Measurements from ENCODE around the gene TFB1M. TPM values are rescaled to one million over a fixed set of nuclear protein-coding genes. Genes with fewer than 3 reads are reported as not detected.

Gene TFB1M
- polyA plus RNA-seq, 2 donors, result 10.6 to 13.3 TPM

DNA sequence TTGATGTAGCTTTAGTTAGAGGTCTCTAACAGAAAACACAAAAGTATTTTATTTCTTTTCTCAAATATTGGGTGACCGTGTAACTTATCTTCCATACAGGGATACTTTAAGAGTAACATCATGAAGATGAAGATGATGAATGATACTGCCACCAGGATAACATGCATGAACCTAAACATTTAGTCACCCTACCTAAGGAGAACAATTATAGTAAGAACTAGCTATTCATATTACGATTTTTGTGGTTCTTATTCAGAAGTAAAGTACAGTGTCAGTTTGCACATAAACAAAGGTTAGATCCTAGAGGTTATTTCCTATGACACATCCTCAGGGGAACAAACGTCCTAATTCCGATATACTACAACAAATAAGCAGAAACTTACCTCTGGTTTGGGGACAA lies 29.5 kb downstream of the TFB1M start:
- WGBS, 2 donors, result 83 to 88% methylated on average over 4 of the region's 4 CpGs

GRCh38 chr6:155278319-155279049 lies 35.8 kb downstream of the TFB1M start:
- Histone ChIP-seq H3K4me1 (ENCODE audit: control insufficient read depth in 2 of 2, insufficient read depth in 2 of 2, low read length in 1 of 2) (peaks cover 4 to 7% of the 10 kb centered on the region in 2 donors), H3K4me3 (ENCODE audit: low read depth in 1 of 2, low read length in 2 of 2) (no peak overlapping the region), H3K9me3 (ENCODE audit: control insufficient read depth in 2 of 2, insufficient read depth in 1 of 2, low read depth in 1 of 2, low read length in 1 of 2) (no peaks in the 10 kb centered on the region), H3K27me3 (ENCODE audit: control insufficient read depth in 1 of 2, insufficient read depth in 2 of 2, low read length in 2 of 2) (no peaks in the 10 kb centered on the region), H3K36me3 (ENCODE audit: control insufficient read depth in 2 of 2, insufficient read depth in 2 of 2, low read length in 1 of 2) (peaks cover 0 to 5% of the 10 kb centered on the region in 2 donors), H3K27ac (ENCODE audit: low read depth in 2 of 2, low read length in 1 of 2) (peak overlapping the region in 1 of 2 donors; percentile 63)
- 77 to 82% methylated on average over 5 of the region's 5 CpGs for WGBS, 2 donors

More for the DNA sequence above, 29.5 kb downstream of the TFB1M start:
- peaks cover 3 to 8% of the 10 kb centered on the region in 2 donors for H3K36me3 ChIP-seq (ENCODE audit: control insufficient read depth in 2 of 2, insufficient read depth in 2 of 2, low read length in 1 of 2)
- no peaks in the 10 kb centered on the region for H3K9me3 ChIP-seq (ENCODE audit: control insufficient read depth in 2 of 2, insufficient read depth in 1 of 2, low read depth in 1 of 2, low read length in 1 of 2)
- H3K4me3 ChIP-seq (ENCODE audit: low read depth in 1 of 2, low read length in 2 of 2), result no peak overlapping the region
- no peak overlapping the region for H3K27ac ChIP-seq (ENCODE audit: low read depth in 2 of 2, low read length in 1 of 2)
- H3K4me1 ChIP-seq (ENCODE audit: control insufficient read depth in 2 of 2, insufficient read depth in 2 of 2, low read length in 1 of 2), result no peaks in the 10 kb centered on the region
- H3K27me3 ChIP-seq (ENCODE audit: control insufficient read depth in 1 of 2, insufficient read depth in 2 of 2, low read length in 2 of 2), result no peaks in the 10 kb centered on the region

GRCh38 chr6:155276638-155277037 lies 37.6 kb downstream of the TFB1M start:
- Histone ChIP-seq H3K36me3 (ENCODE audit: control insufficient read depth in 2 of 2, insufficient read depth in 2 of 2, low read length in 1 of 2) (peaks cover 0 to 5% of the 10 kb centered on the region in 2 donors), H3K4me1 (ENCODE audit: control insufficient read depth in 2 of 2, insufficient read depth in 2 of 2, low read length in 1 of 2) (peaks cover 6 to 9% of the 10 kb centered on the region in 2 donors), H3K4me3 (ENCODE audit: low read depth in 1 of 2, low read length in 2 of 2) (no peak overlapping the region), H3K27ac (ENCODE audit: low read depth in 2 of 2, low read length in 1 of 2) (no peak overlapping the region), H3K9me3 (ENCODE audit: control insufficient read depth in 2 of 2, insufficient read depth in 1 of 2, low read depth in 1 of 2, low read length in 1 of 2) (no peaks in the 10 kb centered on the region), H3K27me3 (ENCODE audit: control insufficient read depth in 1 of 2, insufficient read depth in 2 of 2, low read length in 2 of 2) (no peaks in the 10 kb centered on the region)

DNA sequence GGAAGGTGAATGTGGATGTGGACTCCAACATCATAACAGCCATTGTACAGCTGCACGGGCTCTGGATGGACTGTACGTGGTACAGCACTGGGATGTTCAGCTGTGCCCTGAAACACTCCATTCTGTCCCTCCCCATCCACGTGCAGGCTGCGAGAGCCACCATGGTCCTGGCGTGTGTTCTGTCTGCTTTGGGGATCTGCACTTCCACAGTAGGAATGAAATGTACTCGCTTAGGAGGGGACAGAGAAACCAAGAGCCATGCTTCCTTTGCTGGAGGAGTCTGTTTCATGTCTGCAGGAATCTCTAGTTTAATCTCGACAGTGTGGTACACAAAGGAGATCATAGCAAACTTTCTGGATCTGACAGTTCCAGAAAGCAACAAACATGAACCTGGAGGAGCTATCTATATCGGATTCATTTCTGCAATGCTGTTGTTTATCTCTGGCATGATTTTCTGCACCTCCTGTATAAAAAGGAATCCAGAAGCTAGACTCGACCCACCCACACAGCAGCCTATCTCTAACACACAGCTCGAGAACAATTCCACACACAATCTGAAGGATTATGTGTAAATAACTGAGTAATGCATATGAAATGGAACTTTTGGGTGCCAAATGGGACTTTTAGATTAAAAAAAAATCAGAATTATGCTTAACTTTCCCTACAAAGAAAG lies 38.3 kb downstream of the TFB1M start:
- H3K27ac ChIP-seq (ENCODE audit: low read depth in 2 of 2, low read length in 1 of 2), result peak overlapping the region in 1 of 2 donors; percentile 60

GRCh38 chr6:155274533-155274932 lies 39.8 kb downstream of the TFB1M start:
- no peaks in the 10 kb centered on the region for H3K27me3 ChIP-seq (ENCODE audit: control insufficient read depth in 1 of 2, insufficient read depth in 2 of 2, low read length in 2 of 2)
- H3K27ac ChIP-seq (ENCODE audit: low read depth in 2 of 2, low read length in 1 of 2), result peak overlapping the region; percentile 28 to 39
- no peaks in the 10 kb centered on the region for H3K9me3 ChIP-seq (ENCODE audit: control insufficient read depth in 2 of 2, insufficient read depth in 1 of 2, low read depth in 1 of 2, low read length in 1 of 2)
- 32 to 70% methylated on average over 1 of the region's 1 CpG for WGBS, 2 donors
- H3K4me3 ChIP-seq (ENCODE audit: low read depth in 1 of 2, low read length in 2 of 2), result no peak overlapping the region
- peaks cover 0 to 5% of the 10 kb centered on the region in 2 donors for H3K36me3 ChIP-seq (ENCODE audit: control insufficient read depth in 2 of 2, insufficient read depth in 2 of 2, low read length in 1 of 2)
- peaks cover 6 to 9% of the 10 kb centered on the region in 2 donors for H3K4me1 ChIP-seq (ENCODE audit: control insufficient read depth in 2 of 2, insufficient read depth in 2 of 2, low read length in 1 of 2)

More for the DNA sequence above, 38.3 kb downstream of the TFB1M start:
- no peak overlapping the region for H3K4me3 ChIP-seq (ENCODE audit: low read depth in 1 of 2, low read length in 2 of 2)
- peaks cover 0 to 5% of the 10 kb centered on the region in 2 donors for H3K36me3 ChIP-seq (ENCODE audit: control insufficient read depth in 2 of 2, insufficient read depth in 2 of 2, low read length in 1 of 2)
- WGBS, 2 donors, result 65 to 67% methylated on average over 10 of the region's 10 CpGs
- H3K4me1 ChIP-seq (ENCODE audit: control insufficient read depth in 2 of 2, insufficient read depth in 2 of 2, low read length in 1 of 2), result peaks cover 6 to 9% of the 10 kb centered on the region in 2 donors
- no peaks in the 10 kb centered on the region for H3K27me3 ChIP-seq (ENCODE audit: control insufficient read depth in 1 of 2, insufficient read depth in 2 of 2, low read length in 2 of 2)
- no peaks in the 10 kb centered on the region for H3K9me3 ChIP-seq (ENCODE audit: control insufficient read depth in 2 of 2, insufficient read depth in 1 of 2, low read depth in 1 of 2, low read length in 1 of 2)

- 36 to 48% methylated on average over 2 of the region's 2 CpGs for WGBS, 2 donors
- H3K27me3 ChIP-seq (ENCODE audit: control insufficient read depth in 1 of 2, insufficient read depth in 2 of 2, low read length in 2 of 2), result no peaks in the 10 kb centered on the region
- H3K27ac ChIP-seq (ENCODE audit: low read depth in 2 of 2, low read length in 1 of 2), result peak overlapping the region in 1 of 2 donors; percentile 39
- no peak overlapping the region for H3K4me3 ChIP-seq (ENCODE audit: low read depth in 1 of 2, low read length in 2 of 2)
- peaks cover 6 to 9% of the 10 kb centered on the region in 2 donors for H3K4me1 ChIP-seq (ENCODE audit: control insufficient read depth in 2 of 2, insufficient read depth in 2 of 2, low read length in 1 of 2)
- H3K36me3 ChIP-seq (ENCODE audit: control insufficient read depth in 2 of 2, insufficient read depth in 2 of 2, low read length in 1 of 2), result peaks cover 0 to 3% of the 10 kb centered on the region in 2 donors
- H3K9me3 ChIP-seq (ENCODE audit: control insufficient read depth in 2 of 2, insufficient read depth in 1 of 2, low read depth in 1 of 2, low read length in 1 of 2), result no peaks in the 10 kb centered on the region
Observed at GRCh38 chr6:155274106-155274505, 40.2 kb downstream of the TFB1M start.

- peak overlapping the region; percentile 12 to 68 for H3K27ac ChIP-seq (ENCODE audit: low read depth in 2 of 2, low read length in 1 of 2)
- H3K36me3 ChIP-seq (ENCODE audit: control insufficient read depth in 2 of 2, insufficient read depth in 2 of 2, low read length in 1 of 2), result peaks cover 0 to 3% of the 10 kb centered on the region in 2 donors
- peaks cover 6 to 7% of the 10 kb centered on the region in 2 donors for H3K4me1 ChIP-seq (ENCODE audit: control insufficient read depth in 2 of 2, insufficient read depth in 2 of 2, low read length in 1 of 2)
- 55 to 57% methylated on average over 3 of the region's 3 CpGs for WGBS, 2 donors
- no peaks in the 10 kb centered on the region for H3K27me3 ChIP-seq (ENCODE audit: control insufficient read depth in 1 of 2, insufficient read depth in 2 of 2, low read length in 2 of 2)
- no peak overlapping the region for H3K4me3 ChIP-seq (ENCODE audit: low read depth in 1 of 2, low read length in 2 of 2)
- H3K9me3 ChIP-seq (ENCODE audit: control insufficient read depth in 2 of 2, insufficient read depth in 1 of 2, low read depth in 1 of 2, low read length in 1 of 2), result no peaks in the 10 kb centered on the region
Observed at GRCh38 chr6:155273431-155273830, 40.9 kb downstream of the TFB1M start.

GRCh38 chr6:155272353-155273232 lies 41.7 kb downstream of the TFB1M start:
- whole genome bisulfite sequencing, 2 donors, result 73 to 77% methylated on average over 8 of the region's 8 CpGs

DNA sequence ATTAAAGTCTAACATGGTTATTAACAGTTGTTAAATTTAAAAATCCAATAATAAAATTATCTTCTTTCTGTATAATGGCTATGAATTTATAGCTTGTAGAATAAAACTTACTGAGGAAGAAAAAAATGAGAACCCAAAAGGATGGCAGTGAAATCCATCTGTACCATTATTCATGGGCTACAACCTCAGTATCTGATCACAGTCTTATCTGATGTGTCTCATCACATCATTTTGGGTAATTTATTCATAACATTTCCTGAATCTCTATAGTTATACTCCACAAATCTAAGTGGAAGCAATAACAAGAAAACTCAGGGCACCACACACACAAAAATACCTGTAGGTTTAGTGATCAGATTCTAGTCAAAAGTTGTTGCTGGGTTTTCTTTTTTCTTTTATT lies 43.1 kb downstream of the TFB1M start:
- Histone ChIP-seq H3K27me3 (ENCODE audit: control insufficient read depth in 1 of 2, insufficient read depth in 2 of 2, low read length in 2 of 2) (no peaks in the 10 kb centered on the region), H3K4me1 (ENCODE audit: control insufficient read depth in 2 of 2, insufficient read depth in 2 of 2, low read length in 1 of 2) (peaks cover 6 to 7% of the 10 kb centered on the region in 2 donors), H3K36me3 (ENCODE audit: control insufficient read depth in 2 of 2, insufficient read depth in 2 of 2, low read length in 1 of 2) (peaks cover 0 to 3% of the 10 kb centered on the region in 2 donors), H3K4me3 (ENCODE audit: low read depth in 1 of 2, low read length in 2 of 2) (no peak overlapping the region), H3K9me3 (ENCODE audit: control insufficient read depth in 2 of 2, insufficient read depth in 1 of 2, low read depth in 1 of 2, low read length in 1 of 2) (no peaks in the 10 kb centered on the region), H3K27ac (ENCODE audit: low read depth in 2 of 2, low read length in 1 of 2) (no peak overlapping the region)

More at GRCh38 chr6:155272353-155273232, 41.7 kb downstream of the TFB1M start:
- Histone ChIP-seq H3K27me3 (ENCODE audit: control insufficient read depth in 1 of 2, insufficient read depth in 2 of 2, low read length in 2 of 2) (no peaks in the 10 kb centered on the region), H3K4me3 (ENCODE audit: low read depth in 1 of 2, low read length in 2 of 2) (no peak overlapping the region), H3K36me3 (ENCODE audit: control insufficient read depth in 2 of 2, insufficient read depth in 2 of 2, low read length in 1 of 2) (peaks cover 0 to 3% of the 10 kb centered on the region in 2 donors), H3K27ac (ENCODE audit: low read depth in 2 of 2, low read length in 1 of 2) (peak overlapping the region in 1 of 2 donors; percentile 31), H3K4me1 (ENCODE audit: control insufficient read depth in 2 of 2, insufficient read depth in 2 of 2, low read length in 1 of 2) (peaks cover 6 to 7% of the 10 kb centered on the region in 2 donors), H3K9me3 (ENCODE audit: control insufficient read depth in 2 of 2, insufficient read depth in 1 of 2, low read depth in 1 of 2, low read length in 1 of 2) (no peaks in the 10 kb centered on the region)

Data from esophagus (tissue), 2 donors.